Smooth muscle cell (in vitro differentiated cells): Measurements from ENCODE around the gene PDXK. TPM values are rescaled to one million over a fixed set of nuclear protein-coding genes. Genes with fewer than 3 reads are reported as not detected.

Experiments used
- DNase-seq: peaks from one replicate; lab custom pipeline; 2025; ENCODE audit not compliant: unreplicated experiment; lab: John Stamatoyannopoulos, UW
- H2AFZ ChIP-seq: fragments of 200-600 bp; sonication (generic); 2 replicates; pipeline ENCODE4 v1.6.0; 2016; ENCODE audit warnings: antibody characterized with exemption, low read depth, mild to moderate bottlenecking
- H3F3A ChIP-seq: fragments of 200-600 bp; sonication (generic); 2 replicates; pipeline ENCODE4 v1.6.0; 2017; ENCODE audit warnings: antibody characterized with exemption, low read depth
- H3K27ac ChIP-seq: fragments of 200-600 bp; sonication (generic); 2 replicates; pipeline ENCODE4 v1.5.1; 2016; ENCODE audit warnings: low read depth, mild to moderate bottlenecking
- H3K27me3 ChIP-seq: fragments of 200-600 bp; sonication (generic); 2 replicates; pipeline ENCODE4 v1.6.1; 2016; ENCODE audit warnings: low read depth, mild to moderate bottlenecking
- H3K36me3 ChIP-seq: fragments of 200-600 bp; sonication (generic); 2 replicates; pipeline ENCODE4 v1.5.1; 2016; ENCODE audit warnings: low read depth
- H3K4me1 ChIP-seq: fragments of 200-600 bp; sonication (generic); 2 replicates; pipeline ENCODE4 v1.5.1; 2016; ENCODE audit warnings: low read depth
- H3K4me2 ChIP-seq: fragments of 200-600 bp; sonication (generic); 2 replicates; pipeline ENCODE4 v1.6.0; 2016; ENCODE audit warnings: mild to moderate bottlenecking
- H3K4me3 ChIP-seq: fragments of 200-600 bp; sonication (generic); 2 replicates; pipeline ENCODE4 v1.5.1; 2016; ENCODE audit warnings: mild to moderate bottlenecking
- H3K79me2 ChIP-seq: fragments of 200-600 bp; sonication (generic); 2 replicates; pipeline ENCODE4 v1.6.0; 2016; ENCODE audit warnings: low read depth, mild to moderate bottlenecking
- H3K9ac ChIP-seq: fragments of 200-600 bp; sonication (generic); 2 replicates; pipeline ENCODE4 v1.6.0; 2016; ENCODE audit warnings: low read depth
- H3K9me3 ChIP-seq: fragments of 200-600 bp; sonication (generic); replicated peaks from 2 replicates; pipeline ENCODE4 v1.5.1; 2016; ENCODE audit warnings: low read depth
- H4K20me1 ChIP-seq: fragments of 200-600 bp; sonication (generic); 2 replicates; pipeline ENCODE4 v1.6.0; 2016; ENCODE audit warnings: low read depth
- CTCF ChIP-seq: fragments of 200-600 bp; sonication (generic); IDR thresholded peaks from 2 replicates; pipeline ENCODE4 v1.5.1; 2017; ENCODE audit warnings: borderline replicate concordance, mild to moderate bottlenecking, antibody characterized with exemption; ENCODE audit not compliant: insufficient read depth, poor library complexity, severe bottlenecking
- WGBS: methylation state at CpG from one replicate; pipeline ENCODE4 v1.1.7; 2016; ENCODE audit warnings: low lambda C conversion rate; 5-methylcytosine and 5-hydroxymethylcytosine counted together
- polyA plus RNA-seq: library from polyadenylated mRNA; unstranded; fragments of >200 nt; fragmentation: Nextera tagmentation; extraction: Ambion mirVana; gene quantifications from 2 replicates; pipeline ENCODE4 v1.2.1, GENCODE V29; 2016
- total RNA-seq: library from RNA; depleted of rRNA; stranded (reverse); fragments of >200 nt; gene quantifications from 2 replicates; pipeline ENCODE4 v1.2.3, GENCODE V29; 2014

PDXK gene
- total and polyA plus RNA-seq, 2 experiments from 2014 or later: 92.6 to 184 TPM

- Histone ChIP-seq H3K36me3 (peaks cover 13% of the 10 kb centered on the region), H3K4me3 (no peak overlapping the region), H2AFZ (no peak overlapping the region), H3F3A (no peaks in the 10 kb centered on the region), H3K79me2 (no peaks in the 10 kb centered on the region), H3K4me1 (no peaks in the 10 kb centered on the region), H3K4me2 (no peak overlapping the region), H3K9me3 (no peaks in the 10 kb centered on the region), H4K20me1 (peaks cover 15% of the 10 kb centered on the region), H3K27ac (no peak overlapping the region), H3K9ac (no peak overlapping the region), H3K27me3 (no peaks in the 10 kb centered on the region)
- WGBS: 96% methylated on average over 18 of the region's 18 CpGs
- DNase-seq: no peak
- TF ChIP-seq CTCF: no peak
Observed at GRCh38 chr21:43749651-43750262, 30.8 kb downstream of the PDXK start.

GRCh38 chr21:43750339-43751033, 31.6 kb downstream of the PDXK start:
- peaks cover 13% of the 10 kb centered on the region for H4K20me1 ChIP-seq
- no peak overlapping the region for H3K4me3 ChIP-seq
- H2AFZ ChIP-seq: no peak overlapping the region
- no peak for TF ChIP-seq CTCF
- no peak for DNase-seq
- H3K27ac ChIP-seq: no peak overlapping the region
- H3K27me3 ChIP-seq: no peaks in the 10 kb centered on the region
- H3K4me2 ChIP-seq: no peak overlapping the region
- H3K9me3 ChIP-seq: no peaks in the 10 kb centered on the region
- WGBS: 89% methylated on average over 27 of the region's 28 CpGs
- no peaks in the 10 kb centered on the region for H3K79me2 ChIP-seq
- H3F3A ChIP-seq: no peaks in the 10 kb centered on the region
- no peak overlapping the region for H3K9ac ChIP-seq
- peaks cover 11% of the 10 kb centered on the region for H3K36me3 ChIP-seq
- H3K4me1 ChIP-seq: no peaks in the 10 kb centered on the region

GRCh38 chr21:43751955-43752591, 33.1 kb downstream of the PDXK start:
- no peaks in the 10 kb centered on the region for H3K4me1 ChIP-seq
- H2AFZ ChIP-seq: no peak overlapping the region
- H3K27ac ChIP-seq: no peak overlapping the region
- TF ChIP-seq CTCF: no peak
- H3K9me3 ChIP-seq: no peaks in the 10 kb centered on the region
- no peak for DNase-seq
- peaks cover 8% of the 10 kb centered on the region for H4K20me1 ChIP-seq
- H3K36me3 ChIP-seq: peaks cover 1% of the 10 kb centered on the region
- H3K4me3 ChIP-seq: no peak overlapping the region
- H3K9ac ChIP-seq: no peak overlapping the region
- H3F3A ChIP-seq: no peaks in the 10 kb centered on the region
- no peaks in the 10 kb centered on the region for H3K27me3 ChIP-seq
- no peak overlapping the region for H3K4me2 ChIP-seq
- 99% methylated on average over 31 of the region's 31 CpGs for WGBS
- H3K79me2 ChIP-seq: no peaks in the 10 kb centered on the region
